ENCODE results near the gene JAML. TPM values are rescaled to one million over a fixed set of nuclear protein-coding genes. Genes with fewer than 3 reads are reported as not detected.

Gene JAML
- total RNA-seq, 4 donors from 2014 or later, result 2.8 to 51.7 (median 14.0) TPM

DNA sequence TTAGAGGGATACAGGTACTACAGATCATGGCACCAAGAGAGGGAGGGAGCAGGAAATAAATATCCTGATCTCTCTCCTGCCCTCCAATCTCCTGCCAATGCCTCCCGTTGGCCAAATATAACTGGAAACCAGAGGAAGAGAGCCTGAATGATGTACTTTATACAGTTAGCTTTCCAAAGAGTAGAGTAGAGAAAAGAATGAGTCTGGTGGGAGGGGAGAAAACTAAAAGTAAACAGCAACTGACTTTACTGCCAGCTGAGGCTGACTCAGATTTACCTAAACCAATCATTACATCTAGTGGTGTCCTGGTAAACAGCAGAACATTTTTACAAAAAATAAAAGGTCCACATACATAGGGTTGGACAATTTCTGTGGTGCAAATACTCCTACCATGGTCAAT is 22.2 kb upstream of the JAML start:
- TF ChIP-seq, protein P1, sequence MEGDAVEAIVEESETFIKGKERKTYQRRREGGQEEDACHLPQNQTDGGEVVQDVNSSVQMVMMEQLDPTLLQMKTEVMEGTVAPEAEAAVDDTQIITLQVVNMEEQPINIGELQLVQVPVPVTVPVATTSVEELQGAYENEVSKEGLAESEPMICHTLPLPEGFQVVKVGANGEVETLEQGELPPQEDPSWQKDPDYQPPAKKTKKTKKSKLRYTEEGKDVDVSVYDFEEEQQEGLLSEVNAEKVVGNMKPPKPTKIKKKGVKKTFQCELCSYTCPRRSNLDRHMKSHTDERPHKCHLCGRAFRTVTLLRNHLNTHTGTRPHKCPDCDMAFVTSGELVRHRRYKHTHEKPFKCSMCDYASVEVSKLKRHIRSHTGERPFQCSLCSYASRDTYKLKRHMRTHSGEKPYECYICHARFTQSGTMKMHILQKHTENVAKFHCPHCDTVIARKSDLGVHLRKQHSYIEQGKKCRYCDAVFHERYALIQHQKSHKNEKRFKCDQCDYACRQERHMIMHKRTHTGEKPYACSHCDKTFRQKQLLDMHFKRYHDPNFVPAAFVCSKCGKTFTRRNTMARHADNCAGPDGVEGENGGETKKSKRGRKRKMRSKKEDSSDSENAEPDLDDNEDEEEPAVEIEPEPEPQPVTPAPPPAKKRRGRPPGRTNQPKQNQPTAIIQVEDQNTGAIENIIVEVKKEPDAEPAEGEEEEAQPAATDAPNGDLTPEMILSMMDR (IDR thresholded peaks at IDR 0.05; ENCODE audit: low read depth), result no peak

DNA sequence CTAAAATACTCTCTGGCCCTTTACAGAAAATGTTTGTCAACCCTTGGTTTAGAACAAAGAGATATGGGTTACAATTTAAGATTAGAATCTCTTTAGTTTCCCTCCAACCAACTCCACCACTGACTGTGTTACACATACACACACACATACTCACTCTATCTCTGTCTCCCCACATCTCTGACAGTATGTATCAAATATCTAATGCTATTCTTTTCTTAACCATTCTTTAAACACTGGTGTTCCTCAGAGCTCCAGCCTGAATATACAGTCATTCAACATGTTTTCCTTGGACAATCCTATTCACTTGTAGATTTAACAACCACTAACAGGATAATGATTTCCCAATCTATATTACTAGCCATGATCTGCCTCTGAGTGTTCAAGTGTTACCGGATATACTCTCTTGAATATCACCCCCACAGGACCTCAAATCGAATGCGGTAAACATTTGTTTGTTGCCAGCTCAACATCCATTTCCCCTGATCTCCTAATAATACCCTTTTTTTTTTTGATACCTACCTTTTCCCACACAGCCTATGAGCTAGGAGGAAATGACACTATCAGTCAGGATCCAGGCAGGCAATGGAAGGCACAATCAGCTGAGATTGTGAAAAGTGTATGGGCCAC is 21.2 kb upstream of the JAML start:
- TF ChIP-seq, protein P1 (IDR thresholded peaks at IDR 0.05; ENCODE audit: low read depth), result no peak

DNA sequence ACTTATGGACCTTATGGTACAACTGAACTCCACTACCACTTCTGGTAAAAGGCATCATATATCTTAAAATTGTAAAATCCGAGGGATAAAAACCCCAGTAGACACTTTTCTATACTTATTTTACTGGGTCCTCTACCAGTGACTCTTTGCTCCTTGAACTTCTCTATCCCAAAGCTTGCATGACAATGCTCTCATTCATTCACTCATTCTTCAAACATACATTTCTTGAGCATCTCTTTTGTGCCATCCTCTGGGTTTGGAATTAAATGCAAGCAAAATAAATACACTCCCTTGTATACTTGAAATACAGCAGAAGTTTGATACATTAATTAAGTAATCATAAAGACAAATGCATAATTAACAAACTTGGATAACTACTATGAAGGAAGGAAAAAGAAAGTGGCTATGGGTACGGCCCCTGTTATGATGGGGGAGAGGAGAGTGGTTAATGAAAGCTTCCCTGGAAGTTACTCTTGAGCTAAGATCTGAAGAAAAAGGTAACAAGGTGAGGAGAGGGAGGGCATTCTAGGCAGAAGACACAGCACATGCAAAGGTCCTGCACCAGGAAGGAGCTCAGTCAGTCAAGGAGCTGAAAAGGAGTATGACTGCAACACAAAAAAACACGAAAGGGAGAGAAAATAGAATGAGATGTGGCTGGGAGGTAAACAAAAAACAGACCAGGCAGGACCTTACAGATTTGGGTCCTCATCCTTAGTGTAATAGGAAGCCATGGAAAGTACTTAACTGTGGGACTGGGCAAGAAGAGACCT is 19.4 kb upstream of the JAML start:
- TF ChIP-seq, protein P1 (IDR thresholded peaks at IDR 0.05; ENCODE audit: low read depth), result no peak

DNA sequence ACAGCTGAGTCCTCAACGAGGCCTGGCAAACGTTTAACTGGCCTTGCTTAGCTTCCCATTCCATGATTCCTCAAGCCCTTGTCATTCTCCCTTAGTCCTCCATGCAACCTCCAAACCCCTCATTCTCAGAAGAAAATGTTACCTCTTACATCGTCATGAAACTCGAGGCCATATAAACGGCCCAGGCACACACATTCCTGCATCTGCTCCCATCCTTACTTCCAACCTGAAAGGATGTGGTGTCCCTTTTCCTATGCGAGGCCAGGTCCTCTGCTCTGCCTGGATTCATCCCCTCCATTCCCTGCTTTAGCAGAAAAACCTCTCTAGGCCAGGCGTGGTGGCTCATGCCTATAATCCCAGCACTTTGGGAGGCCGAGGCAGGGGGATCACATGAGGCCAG is 18.4 kb upstream of the JAML start:
- TF ChIP-seq, protein P1 (IDR thresholded peaks at IDR 0.05; ENCODE audit: low read depth), result no peak

DNA sequence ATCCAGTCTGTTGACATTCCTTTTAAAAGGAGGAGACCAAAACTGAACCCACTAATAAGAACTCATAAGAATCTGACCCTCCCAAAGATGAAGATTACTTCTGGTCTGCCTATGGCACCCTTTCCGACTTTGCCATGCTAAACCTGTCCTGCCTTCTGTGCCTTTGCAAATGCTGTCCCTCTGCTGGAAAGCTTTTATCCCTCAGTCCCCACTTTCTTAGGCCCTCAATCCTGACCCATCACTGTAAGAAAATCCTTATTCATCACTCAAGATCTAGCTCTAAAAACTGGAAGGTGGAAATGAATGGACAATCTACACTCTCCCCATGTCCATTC is 16.9 kb upstream of the JAML start:
- TF ChIP-seq, protein P1 (IDR thresholded peaks at IDR 0.05; ENCODE audit: low read depth), result no peak

DNA sequence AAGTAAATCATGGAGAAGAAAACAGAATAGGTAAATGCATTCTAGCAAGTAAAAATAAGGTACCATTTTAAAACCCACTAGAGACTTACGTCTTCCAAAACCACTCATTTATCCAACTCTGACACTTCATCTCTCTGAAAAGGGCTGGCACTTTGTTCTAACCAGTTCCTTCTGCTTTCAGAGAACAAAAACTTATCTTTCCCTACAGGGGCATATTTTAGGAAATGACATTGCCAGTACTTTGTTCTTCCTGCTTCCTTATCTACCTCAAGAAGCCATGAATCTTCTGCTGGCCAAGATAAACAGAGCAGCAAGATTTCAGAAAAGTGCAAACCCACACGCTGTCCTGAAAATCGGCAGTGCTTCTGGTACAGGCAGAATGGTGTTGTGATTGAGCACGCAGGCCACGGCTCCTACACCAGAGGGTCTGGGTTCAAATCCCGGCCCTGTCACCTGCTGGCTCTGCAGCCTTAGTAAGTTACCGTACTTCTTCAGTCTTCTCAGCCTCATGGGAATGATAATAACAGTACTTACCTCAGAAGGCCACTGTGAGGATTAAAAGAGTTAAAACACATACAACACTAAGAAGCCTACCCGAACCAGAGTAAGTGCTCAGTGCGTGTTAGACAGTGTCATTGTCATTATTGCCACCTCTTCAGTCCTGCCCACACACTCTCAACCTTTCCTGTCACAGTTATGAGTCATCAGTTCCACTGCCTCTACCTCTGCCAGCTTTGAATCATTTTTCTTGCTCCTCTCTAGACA is 16.4 kb upstream of the JAML start:
- TF ChIP-seq, protein P1 (IDR thresholded peaks at IDR 0.05; ENCODE audit: low read depth), result no peak
